Measurements from ENCODE around the gene SLC22A8.

SLC22A8 gene

DNA sequence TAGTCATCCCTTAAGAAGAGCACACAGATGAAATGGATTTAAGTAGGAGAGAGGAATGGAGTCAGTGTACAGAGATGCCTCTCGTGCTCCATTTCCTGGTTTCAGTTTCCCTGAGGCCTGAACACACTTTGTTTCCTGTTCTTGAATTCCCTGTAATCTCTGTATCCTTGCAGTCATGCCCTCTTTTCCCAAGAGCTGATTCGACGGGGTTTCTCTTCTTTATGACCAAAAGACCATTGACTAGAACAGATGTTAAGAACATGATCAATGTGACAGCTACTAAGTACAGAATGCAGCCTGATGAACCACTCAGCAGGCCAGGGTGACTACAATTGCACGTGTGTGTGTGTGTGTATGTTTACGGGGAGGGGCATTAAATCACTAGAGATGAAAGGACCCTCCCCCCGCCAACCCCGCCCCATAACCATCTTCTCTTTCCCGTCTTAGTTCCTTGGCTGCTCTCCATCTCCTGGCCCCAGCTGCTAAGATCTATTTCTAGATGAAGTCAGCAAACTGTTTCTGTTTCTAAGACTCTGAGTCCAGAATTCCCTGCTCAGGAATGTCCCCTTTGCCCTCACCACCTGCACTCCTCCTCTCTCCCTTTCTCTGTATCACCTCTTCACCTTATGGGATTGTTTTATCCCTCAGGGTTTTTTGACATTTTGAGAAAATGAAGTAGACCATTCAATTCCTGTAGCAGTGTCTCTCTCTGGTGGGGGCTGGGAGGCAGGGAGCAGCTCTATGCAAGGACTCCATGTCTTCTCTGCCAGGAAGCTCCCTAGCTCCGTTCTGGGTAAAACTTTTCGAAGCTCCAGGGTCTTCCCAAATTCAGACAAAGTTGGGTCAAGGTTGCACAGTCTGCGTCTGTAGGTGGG, 56.9 kb downstream of the SLC22A8 start:
- Histone ChIP-seq H3K27ac (no peak overlapping the region), H3K36me3 (ENCODE audit: insufficient read depth) (no peaks in the 10 kb centered on the region), H2AFZ (ENCODE audit: low read depth) (no peak overlapping the region)

DNA sequence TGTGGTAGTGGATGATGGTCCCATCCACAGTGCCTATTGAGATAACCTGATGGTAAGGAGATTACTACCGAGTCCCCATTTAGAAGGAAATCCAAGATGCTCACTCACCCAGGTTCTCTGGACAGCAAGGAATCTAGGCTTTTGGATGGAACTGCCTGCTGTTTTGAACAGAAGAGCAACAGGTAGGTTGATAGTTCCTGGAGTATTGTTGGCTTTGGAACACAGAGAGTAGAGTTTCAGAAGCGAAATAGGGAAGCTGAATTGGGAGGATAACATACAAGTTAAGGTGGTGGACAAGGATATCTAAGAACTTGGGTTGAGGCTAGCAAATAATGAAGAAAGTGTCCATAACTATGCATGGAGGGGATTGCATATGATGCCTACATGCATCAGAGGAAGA, 58.5 kb downstream of the SLC22A8 start:
- Histone ChIP-seq H3K27me3 (ENCODE audit: insufficient read depth, low read depth) (no peaks in the 10 kb centered on the region), H3K9ac (no peak overlapping the region), H2AFZ (ENCODE audit: low read depth) (no peak overlapping the region), H3K4me1 (ENCODE audit: low read depth, poor library complexity, severe bottlenecking) (no peaks in the 10 kb centered on the region), H3K4me3 (IDR thresholded peaks at IDR 0.05; ENCODE audit: insufficient read depth, low read depth, low read length) (no peak overlapping the region), H3K79me2 (ENCODE audit: insufficient read depth, low read depth) (no peaks in the 10 kb centered on the region), H3K27ac (no peak overlapping the region), H4K20me1 (ENCODE audit: insufficient read depth) (no peaks in the 10 kb centered on the region), H3K4me2 (no peak overlapping the region), H3K36me3 (ENCODE audit: insufficient read depth) (no peaks in the 10 kb centered on the region)
- TF ChIP-seq, protein P1, sequence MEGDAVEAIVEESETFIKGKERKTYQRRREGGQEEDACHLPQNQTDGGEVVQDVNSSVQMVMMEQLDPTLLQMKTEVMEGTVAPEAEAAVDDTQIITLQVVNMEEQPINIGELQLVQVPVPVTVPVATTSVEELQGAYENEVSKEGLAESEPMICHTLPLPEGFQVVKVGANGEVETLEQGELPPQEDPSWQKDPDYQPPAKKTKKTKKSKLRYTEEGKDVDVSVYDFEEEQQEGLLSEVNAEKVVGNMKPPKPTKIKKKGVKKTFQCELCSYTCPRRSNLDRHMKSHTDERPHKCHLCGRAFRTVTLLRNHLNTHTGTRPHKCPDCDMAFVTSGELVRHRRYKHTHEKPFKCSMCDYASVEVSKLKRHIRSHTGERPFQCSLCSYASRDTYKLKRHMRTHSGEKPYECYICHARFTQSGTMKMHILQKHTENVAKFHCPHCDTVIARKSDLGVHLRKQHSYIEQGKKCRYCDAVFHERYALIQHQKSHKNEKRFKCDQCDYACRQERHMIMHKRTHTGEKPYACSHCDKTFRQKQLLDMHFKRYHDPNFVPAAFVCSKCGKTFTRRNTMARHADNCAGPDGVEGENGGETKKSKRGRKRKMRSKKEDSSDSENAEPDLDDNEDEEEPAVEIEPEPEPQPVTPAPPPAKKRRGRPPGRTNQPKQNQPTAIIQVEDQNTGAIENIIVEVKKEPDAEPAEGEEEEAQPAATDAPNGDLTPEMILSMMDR (conservative IDR thresholded peaks at IDR 0.05; ENCODE audit: low read depth, low read length): no peak

More for the DNA sequence above, 56.9 kb downstream of the SLC22A8 start:
- H4K20me1 ChIP-seq (ENCODE audit: insufficient read depth): no peaks in the 10 kb centered on the region
- H3K9ac ChIP-seq: no peak overlapping the region
- no peaks in the 10 kb centered on the region for H3K79me2 ChIP-seq (ENCODE audit: insufficient read depth, low read depth)
- TF ChIP-seq, protein P1 (conservative IDR thresholded peaks at IDR 0.05; ENCODE audit: low read depth, low read length): no peak
- no peak overlapping the region for H3K4me3 ChIP-seq (IDR thresholded peaks at IDR 0.05; ENCODE audit: insufficient read depth, low read depth, low read length)
- H3K4me1 ChIP-seq (ENCODE audit: low read depth, poor library complexity, severe bottlenecking): no peaks in the 10 kb centered on the region
- H3K4me2 ChIP-seq: no peak overlapping the region
- H3K27me3 ChIP-seq (ENCODE audit: insufficient read depth, low read depth): no peaks in the 10 kb centered on the region

DNA sequence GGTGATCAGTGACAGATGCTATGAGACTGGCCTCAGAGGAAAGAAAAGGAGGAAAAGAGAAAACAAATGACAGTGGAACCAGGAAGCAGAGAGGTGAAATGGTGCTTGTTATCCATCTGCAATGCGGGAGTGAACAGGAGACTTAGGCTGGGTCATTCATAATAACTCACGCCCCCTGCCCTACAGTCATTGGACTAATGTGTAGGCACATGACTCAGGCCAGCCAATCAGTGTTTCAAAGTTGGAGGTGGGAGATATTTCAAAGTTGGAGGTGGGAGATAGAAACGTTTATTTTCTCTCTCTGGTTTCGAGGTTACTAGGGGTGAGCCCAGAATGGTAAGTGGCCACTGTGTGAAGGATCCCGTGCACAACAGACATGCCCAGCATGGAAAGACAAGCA, 61.2 kb downstream of the SLC22A8 start:
- H3K4me1 ChIP-seq (ENCODE audit: low read depth, poor library complexity, severe bottlenecking): no peaks in the 10 kb centered on the region
- no peaks in the 10 kb centered on the region for H4K20me1 ChIP-seq (ENCODE audit: insufficient read depth)
- H3K36me3 ChIP-seq (ENCODE audit: insufficient read depth): no peaks in the 10 kb centered on the region
- no peak overlapping the region for H2AFZ ChIP-seq (ENCODE audit: low read depth)
- H3K9ac ChIP-seq: no peak overlapping the region
- H3K4me2 ChIP-seq: no peak overlapping the region
- TF ChIP-seq, protein P1 (conservative IDR thresholded peaks at IDR 0.05; ENCODE audit: low read depth, low read length): no peak
- H3K27me3 ChIP-seq (ENCODE audit: insufficient read depth, low read depth): no peaks in the 10 kb centered on the region
- no peaks in the 10 kb centered on the region for H3K79me2 ChIP-seq (ENCODE audit: insufficient read depth, low read depth)
- no peak overlapping the region for H3K27ac ChIP-seq
- no peak overlapping the region for H3K4me3 ChIP-seq (IDR thresholded peaks at IDR 0.05; ENCODE audit: insufficient read depth, low read depth, low read length)

DNA sequence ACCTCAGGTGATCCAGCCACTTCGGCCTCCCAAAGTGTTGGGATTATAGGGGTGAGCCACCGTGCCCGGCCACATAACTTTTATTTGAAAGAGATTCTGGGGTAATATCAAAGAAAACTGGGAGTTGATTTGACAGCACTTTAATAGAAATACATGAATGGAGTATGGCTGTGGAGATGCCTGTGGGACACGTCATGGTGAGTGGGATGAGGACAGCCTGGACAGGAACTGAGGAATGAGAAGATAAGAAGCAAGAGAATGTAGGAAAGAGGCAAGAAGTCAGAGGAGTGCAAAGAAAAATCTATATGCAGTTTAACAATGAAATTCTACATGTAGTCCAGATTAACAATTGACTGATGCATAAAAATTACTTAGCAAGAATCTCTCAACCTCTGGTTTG, 61.8 kb downstream of the SLC22A8 start:
- no peaks in the 10 kb centered on the region for H3K79me2 ChIP-seq (ENCODE audit: insufficient read depth, low read depth)
- no peak overlapping the region for H3K4me2 ChIP-seq
- TF ChIP-seq, protein P1 (conservative IDR thresholded peaks at IDR 0.05; ENCODE audit: low read depth, low read length): no peak

More for the DNA sequence above, 61.8 kb downstream of the SLC22A8 start:
- Histone ChIP-seq H3K27me3 (ENCODE audit: insufficient read depth, low read depth) (no peaks in the 10 kb centered on the region), H3K27ac (no peak overlapping the region), H2AFZ (ENCODE audit: low read depth) (no peak overlapping the region), H3K4me1 (ENCODE audit: low read depth, poor library complexity, severe bottlenecking) (no peaks in the 10 kb centered on the region), H3K9ac (no peak overlapping the region), H3K4me3 (IDR thresholded peaks at IDR 0.05; ENCODE audit: insufficient read depth, low read depth, low read length) (no peak overlapping the region), H3K36me3 (ENCODE audit: insufficient read depth) (no peaks in the 10 kb centered on the region), H4K20me1 (ENCODE audit: insufficient read depth) (no peaks in the 10 kb centered on the region)

Measured in KMS-11 (cell line).